Spinal cord (tissue), 10 donors: ENCODE results near the gene ZDHHC8. TPM values are rescaled to one million over a fixed set of nuclear protein-coding genes. Genes with fewer than 3 reads are reported as not detected.

Experiments
- DNase-seq, 6 donors: peaks; one replicate each; pipeline versions ENCODE4 v3.0.0 to v3.0.0-alpha.2; 2013 to 2015; ENCODE audit warnings: low spot score in 6 of 6, low read depth in 4 of 6
- H3K27ac ChIP-seq: one replicate; pipeline ENCODE4 v1.5.1; 2013; ENCODE audit warnings: low read depth, low read length, control low read depth
- H3K27me3 ChIP-seq: one replicate; pipeline ENCODE4 v1.6.1; 2013; ENCODE audit warnings: low read length; ENCODE audit not compliant: control insufficient read depth, insufficient read depth
- H3K36me3 ChIP-seq: one replicate; pipeline ENCODE4 v1.6.1; 2013; ENCODE audit warnings: low read length; ENCODE audit not compliant: control insufficient read depth, insufficient read depth
- H3K4me1 ChIP-seq: one replicate; pipeline ENCODE4 v1.6.1; 2013; ENCODE audit warnings: low read length; ENCODE audit not compliant: control insufficient read depth, insufficient read depth
- H3K4me3 ChIP-seq: one replicate; pipeline ENCODE4 v1.5.1; 2013; ENCODE audit warnings: low read depth, low read length, control low read depth
- H3K9me3 ChIP-seq: one replicate; pipeline ENCODE4 v1.6.1; 2013; ENCODE audit warnings: low read length; ENCODE audit not compliant: control insufficient read depth, insufficient read depth
- WGBS: methylation state at CpG from one replicate; pipeline ENCODE4 v1.1.5; 2013; ENCODE audit warnings: missing lambda C conversion rate; ENCODE audit not compliant: insufficient coverage; 5-methylcytosine and 5-hydroxymethylcytosine counted together
- polyA plus RNA-seq, 2 donors: library from polyadenylated mRNA; unstranded; fragments of 120-200 nt; gene quantifications; one replicate each; pipeline ENCODE4 v1.2.1, GENCODE V29; 2013; ENCODE audit not compliant: insufficient read length in 2 of 2
- total RNA-seq, 2 donors: library from RNA; depleted of rRNA in 1 of 2; stranded (reverse); fragments of 120-200 nt in 1 of 2; fragments of >200 nt in 1 of 2; gene quantifications; one replicate each; pipeline versions ENCODE4 v1.2.3 to v1.2.4, GENCODE V29; 2013 to 2014
- donor health status: healthy.

The ZDHHC8 gene
- total and polyA plus RNA-seq, 4 donors: 9.5 to 64.4 (median 36.5) TPM

- WGBS: 88% methylated on average over 19 of the region's 19 CpGs
- H3K4me1 ChIP-seq: peaks cover 50% of the 10 kb centered on the region
- no peaks in the 10 kb centered on the region for H3K9me3 ChIP-seq
- H3K36me3 ChIP-seq: peaks cover 78% of the 10 kb centered on the region
- H3K4me3 ChIP-seq: no peak overlapping the region
- no peaks in the 10 kb centered on the region for H3K27me3 ChIP-seq
- H3K27ac ChIP-seq: no peak overlapping the region
- no peak for DNase-seq
Observed at GRCh38 chr22:20113551-20114310, 17.9 kb upstream of the ZDHHC8 start.

- no peak overlapping the region for H3K4me3 ChIP-seq
- no peaks in the 10 kb centered on the region for H3K27me3 ChIP-seq
- H3K36me3 ChIP-seq: peaks cover 78% of the 10 kb centered on the region
- 94% methylated on average over 36 of the region's 36 CpGs for WGBS
- H3K27ac ChIP-seq: no peak overlapping the region
- peaks cover 59% of the 10 kb centered on the region for H3K4me1 ChIP-seq
- DNase-seq: no peak
- H3K9me3 ChIP-seq: no peaks in the 10 kb centered on the region
Observed at GRCh38 chr22:20114506-20115475, 16.8 kb upstream of the ZDHHC8 start.

GRCh38 chr22:20115691-20116375 is 15.8 kb upstream of the ZDHHC8 start, which contains the start of gene RANBP1:
RANBP1 (plus strand) TSS chr22:20116104; CDS start chr22:20116185, 81 bp downstream.
- DNase-seq: no peak
- Histone ChIP-seq H3K4me3 (peak within 1 kb of the TSS; percentile 84), H3K27me3 (no peaks in the 10 kb centered on the region), H3K9me3 (no peaks in the 10 kb centered on the region), H3K4me1 (peaks cover 65% of the 10 kb centered on the region), H3K36me3 (peaks cover 78% of the 10 kb centered on the region), H3K27ac (peak within 1 kb of the TSS; percentile 57)
- 71% methylated on average over 30 of the region's 30 CpGs for WGBS

- H3K4me3 ChIP-seq: peak overlapping the region; percentile 84
- H3K27ac ChIP-seq: peak overlapping the region; percentile 57
- peaks cover 78% of the 10 kb centered on the region for H3K36me3 ChIP-seq
- WGBS: 12% methylated on average over 18 of the region's 27 CpGs
- no peaks in the 10 kb centered on the region for H3K9me3 ChIP-seq
- no peaks in the 10 kb centered on the region for H3K27me3 ChIP-seq
- H3K4me1 ChIP-seq: peaks cover 62% of the 10 kb centered on the region
- DNase-seq: no peak
Observed at GRCh38 chr22:20116376-20116950, 15.1 kb upstream of the ZDHHC8 start.

GRCh38 chr22:20116951-20117632 is 14.5 kb upstream of the ZDHHC8 start, which contains the start of gene TRMT2A:
TRMT2A (minus strand) TSS chr22:20117226; CDS start chr22:20116906, 320 bp downstream.
- H3K4me1 ChIP-seq: peaks cover 57% of the 10 kb centered on the region
- H3K4me3 ChIP-seq: peak within 1 kb of the TSS; percentile 84
- whole genome bisulfite sequencing: under 1% methylated on average over 88 of the region's 88 CpGs
- peak within 1 kb of the TSS; percentile 57 for H3K27ac ChIP-seq
- peak; percentile 96 to 99 (median 98) for DNase-seq
- H3K36me3 ChIP-seq: peaks cover 78% of the 10 kb centered on the region
- H3K9me3 ChIP-seq: no peaks in the 10 kb centered on the region
- H3K27me3 ChIP-seq: no peaks in the 10 kb centered on the region

- Histone ChIP-seq H3K36me3 (peaks cover 78% of the 10 kb centered on the region), H3K9me3 (no peaks in the 10 kb centered on the region), H3K27ac (peak overlapping the region; percentile 47), H3K27me3 (no peaks in the 10 kb centered on the region), H3K4me1 (peaks cover 50% of the 10 kb centered on the region), H3K4me3 (peak overlapping the region; percentile 84)
- DNase-seq: peak in 1 of 6 donors; percentile 40
- under 1% methylated on average over 65 of the region's 66 CpGs for WGBS
Observed at GRCh38 chr22:20117633-20118299, 13.8 kb upstream of the ZDHHC8 start.

- Histone ChIP-seq H3K4me1 (peaks cover 46% of the 10 kb centered on the region), H3K27me3 (no peaks in the 10 kb centered on the region), H3K27ac (peak overlapping the region; percentile 47), H3K9me3 (no peaks in the 10 kb centered on the region), H3K36me3 (peaks cover 78% of the 10 kb centered on the region), H3K4me3 (peak overlapping the region; percentile 66)
- DNase-seq: no peak
- WGBS: 20% methylated on average over 3 of the region's 8 CpGs
Observed at GRCh38 chr22:20118300-20119020, 13.1 kb upstream of the ZDHHC8 start.

- H3K9me3 ChIP-seq: no peaks in the 10 kb centered on the region
- no peak overlapping the region for H3K27ac ChIP-seq
- DNase-seq: no peak
- H3K36me3 ChIP-seq: peaks cover 81% of the 10 kb centered on the region
- H3K27me3 ChIP-seq: no peaks in the 10 kb centered on the region
- no peak overlapping the region for H3K4me3 ChIP-seq
- WGBS: 95% methylated on average over 19 of the region's 22 CpGs
- peaks cover 24% of the 10 kb centered on the region for H3K4me1 ChIP-seq
Observed at GRCh38 chr22:20121856-20122415, 9.7 kb upstream of the ZDHHC8 start.
